Measurements from ENCODE around the gene TCHHL1.

The TCHHL1 gene

GRCh38 chr1:152049291-152050083 is 39.4 kb downstream of the TCHHL1 start:
- H3K36me3 ChIP-seq = no peaks in the 10 kb centered on the region
- H4K20me1 ChIP-seq = no peaks in the 10 kb centered on the region
- H3K4me2 ChIP-seq = peak overlapping the region in 8 of 11 experiments; percentile 65 to 92 (median 84); a peak in 15 of 22 replicates
- no peaks in the 10 kb centered on the region for H3K27me3 ChIP-seq
- H3K9ac ChIP-seq = peak overlapping the region in 4 of 11 experiments; percentile 81 to 89 (median 81); a peak in 4 of 22 replicates
- H3K9me3 ChIP-seq (replicated peaks in 1 of 11) = peaks cover 0 to 11% (median 6%) of the 10 kb centered on the region in 11 experiments; a peak in 11 of 22 replicates
- no peak overlapping the region for H3K4me3 ChIP-seq
- peak overlapping the region; percentile 88 to 96 (median 90); a peak in 21 of 22 replicates for H3K27ac ChIP-seq
- peaks cover 25 to 77% (median 55%) of the 10 kb centered on the region in 10 experiments for H3K4me1 ChIP-seq
- TF ChIP-seq Cebpa-rat (IDR thresholded peaks at IDR 0.05) = peak in 3 of 11 experiments; percentile 9 to 75 (median 67); a peak in 4 of 22 replicates

DNA sequence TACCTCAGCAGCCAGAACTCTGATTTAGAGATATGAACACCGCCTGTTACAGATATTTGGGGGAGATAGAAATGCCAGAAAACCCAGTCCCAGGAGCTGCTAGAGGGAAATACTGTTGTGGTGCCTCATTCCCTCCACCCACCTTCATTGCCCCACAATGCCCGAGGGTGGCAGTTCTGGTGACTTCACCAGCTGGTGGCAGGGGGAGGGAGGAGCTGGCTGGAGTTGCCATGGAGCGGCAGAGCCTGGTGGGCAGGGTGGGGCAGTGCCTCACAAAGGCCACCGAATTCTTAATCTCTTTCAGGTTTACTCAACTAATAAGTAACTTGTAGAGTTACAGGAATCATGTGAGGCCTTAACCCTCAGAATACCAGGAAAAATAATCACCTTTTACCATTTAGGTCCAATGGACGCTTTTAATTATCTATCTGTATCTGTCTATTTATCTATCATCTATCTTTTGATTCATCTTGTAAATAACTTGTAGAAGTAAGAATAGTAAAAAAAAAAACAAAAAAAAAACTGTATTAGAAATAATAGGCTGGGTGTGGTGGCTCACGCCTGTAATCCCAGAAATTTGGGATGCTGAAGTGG is 40.4 kb downstream of the TCHHL1 start:
- peak in 3 of 11 experiments; percentile 35 to 57 (median 42); a peak in 2 of 22 replicates for TF ChIP-seq Cebpa-rat (IDR thresholded peaks at IDR 0.05)
- peaks cover 0 to 11% (median 6%) of the 10 kb centered on the region in 11 experiments; a peak in 11 of 22 replicates for H3K9me3 ChIP-seq (replicated peaks in 1 of 11)
- no peaks in the 10 kb centered on the region for H4K20me1 ChIP-seq
- peak overlapping the region; percentile 65 to 94 (median 85) for H3K4me2 ChIP-seq
- no peaks in the 10 kb centered on the region for H3K36me3 ChIP-seq
- H3K4me1 ChIP-seq = peaks cover 29 to 87% (median 64%) of the 10 kb centered on the region in 10 experiments
- H3K9ac ChIP-seq = peak overlapping the region; percentile 69 to 89 (median 81)
- no peaks in the 10 kb centered on the region for H3K27me3 ChIP-seq
- H3K4me3 ChIP-seq = peak overlapping the region in 8 of 10 experiments; percentile 2 to 50 (median 37); a peak in 10 of 20 replicates
- H3K27ac ChIP-seq = peak overlapping the region; percentile 88 to 96 (median 90)

DNA sequence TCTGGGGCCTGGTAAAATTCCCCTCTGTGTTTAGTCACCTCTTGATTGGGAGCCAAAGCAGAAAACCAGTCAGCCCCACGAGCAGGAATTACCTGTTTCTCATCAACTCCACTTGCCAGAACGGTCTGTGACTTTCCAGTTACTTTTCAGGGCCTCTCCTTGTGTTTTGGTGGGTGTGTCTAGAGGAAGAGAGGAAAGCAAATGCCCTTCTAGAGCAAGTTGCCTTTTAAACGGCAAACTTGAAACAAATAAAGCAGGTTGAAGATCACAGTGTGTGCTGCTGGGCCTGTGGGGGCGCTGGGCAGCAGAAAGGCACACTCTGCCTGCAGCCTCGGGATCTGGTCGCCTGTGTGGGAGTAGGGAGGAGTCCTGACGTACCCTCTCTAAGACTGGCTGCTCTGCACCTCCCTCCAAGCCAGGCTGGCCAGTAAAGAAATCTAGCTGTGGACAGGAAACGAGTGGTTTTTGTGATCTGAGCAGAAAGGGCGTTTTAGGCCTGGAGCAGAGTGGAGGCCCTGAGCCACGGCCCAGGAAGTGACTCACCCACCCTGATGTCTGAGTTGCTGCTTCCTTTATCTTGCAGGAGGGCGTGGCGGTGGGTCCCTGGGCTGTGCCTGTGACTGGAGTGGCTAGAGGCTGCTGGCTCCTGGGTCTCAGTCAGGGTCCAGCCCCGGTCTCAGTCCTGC is 41.0 kb downstream of the TCHHL1 start:
- Histone ChIP-seq H3K27me3 (no peaks in the 10 kb centered on the region), H3K4me1 (peaks cover 29 to 89% (median 64%) of the 10 kb centered on the region in 10 experiments), H4K20me1 (no peaks in the 10 kb centered on the region), H3K9ac (peak overlapping the region; percentile 69 to 89 (median 81)), H3K4me2 (peak overlapping the region; percentile 78 to 97 (median 89)), H3K9me3 (replicated peaks in 1 of 11) (peaks cover 0 to 11% (median 6%) of the 10 kb centered on the region in 11 experiments; a peak in 11 of 22 replicates), H3K36me3 (no peaks in the 10 kb centered on the region), H3K27ac (peak overlapping the region; percentile 88 to 96 (median 91)), H3K4me3 (peak overlapping the region; percentile 30 to 52 (median 48); a peak in 18 of 20 replicates)
- TF ChIP-seq Cebpa-rat (IDR thresholded peaks at IDR 0.05) = no peak

DNA sequence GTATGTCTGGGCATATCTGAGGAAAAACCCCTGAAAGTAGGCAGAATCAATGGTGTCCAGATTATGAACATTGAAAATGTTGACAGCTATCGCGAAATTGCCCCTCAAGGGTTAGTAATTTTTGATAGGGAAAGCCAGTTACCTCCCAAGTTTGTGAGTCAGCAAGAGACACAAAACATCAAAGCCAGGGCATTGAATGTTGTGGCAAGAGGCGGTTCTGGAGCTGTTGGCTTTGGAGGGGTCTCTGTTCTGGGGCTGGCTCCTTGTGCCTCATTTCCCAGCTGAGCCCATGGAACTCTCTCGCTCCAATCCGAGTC is 41.5 kb downstream of the TCHHL1 start:
- Histone ChIP-seq H3K9me3 (replicated peaks in 1 of 11) (peaks cover 0 to 11% (median 6%) of the 10 kb centered on the region in 11 experiments; a peak in 11 of 22 replicates), H3K27ac (peak overlapping the region; percentile 88 to 96 (median 91)), H3K4me2 (peak overlapping the region; percentile 78 to 97 (median 89)), H3K4me3 (peak overlapping the region; percentile 30 to 52 (median 48); a peak in 18 of 20 replicates), H3K4me1 (peaks cover 29 to 86% (median 64%) of the 10 kb centered on the region in 10 experiments), H4K20me1 (no peaks in the 10 kb centered on the region), H3K27me3 (no peaks in the 10 kb centered on the region), H3K9ac (peak overlapping the region; percentile 69 to 89 (median 81)), H3K36me3 (no peaks in the 10 kb centered on the region)
- no peak for TF ChIP-seq Cebpa-rat (IDR thresholded peaks at IDR 0.05)

- H3K9me3 ChIP-seq (replicated peaks in 1 of 11) = peaks cover 0 to 11% (median 6%) of the 10 kb centered on the region in 11 experiments; a peak in 11 of 22 replicates
- no peak overlapping the region for H3K9ac ChIP-seq
- H4K20me1 ChIP-seq = no peaks in the 10 kb centered on the region
- no peaks in the 10 kb centered on the region for H3K36me3 ChIP-seq
- peak overlapping the region in 3 of 11 experiments; percentile 1 to 27 (median 19); a peak in 4 of 22 replicates for H3K27ac ChIP-seq
- no peak overlapping the region for H3K4me3 ChIP-seq
- peak overlapping the region; percentile 15 to 78 (median 52); a peak in 21 of 22 replicates for H3K4me2 ChIP-seq
- peaks cover 29 to 80% (median 50%) of the 10 kb centered on the region in 10 experiments for H3K4me1 ChIP-seq
- no peak for TF ChIP-seq Cebpa-rat (IDR thresholded peaks at IDR 0.05)
- no peaks in the 10 kb centered on the region for H3K27me3 ChIP-seq
These were observed 44.5 kb downstream of the TCHHL1 start for GRCh38 chr1:152044386-152044785.

- Histone ChIP-seq H3K9me3 (replicated peaks in 1 of 11) (peaks cover 0 to 11% (median 6%) of the 10 kb centered on the region in 11 experiments; a peak in 11 of 22 replicates), H4K20me1 (no peaks in the 10 kb centered on the region), H3K9ac (no peak overlapping the region), H3K4me3 (no peak overlapping the region), H3K27me3 (no peaks in the 10 kb centered on the region), H3K4me2 (peak overlapping the region in 10 of 11 experiments; percentile 15 to 78 (median 55); a peak in 16 of 22 replicates), H3K27ac (peak overlapping the region in 2 of 11 experiments; percentile 19 to 27; a peak in 1 of 22 replicates), H3K4me1 (peaks cover 28 to 80% (median 50%) of the 10 kb centered on the region in 10 experiments), H3K36me3 (no peaks in the 10 kb centered on the region)
- TF ChIP-seq Cebpa-rat (IDR thresholded peaks at IDR 0.05) = no peak
These were observed 45.0 kb downstream of the TCHHL1 start for GRCh38 chr1:152043870-152044269.

DNA sequence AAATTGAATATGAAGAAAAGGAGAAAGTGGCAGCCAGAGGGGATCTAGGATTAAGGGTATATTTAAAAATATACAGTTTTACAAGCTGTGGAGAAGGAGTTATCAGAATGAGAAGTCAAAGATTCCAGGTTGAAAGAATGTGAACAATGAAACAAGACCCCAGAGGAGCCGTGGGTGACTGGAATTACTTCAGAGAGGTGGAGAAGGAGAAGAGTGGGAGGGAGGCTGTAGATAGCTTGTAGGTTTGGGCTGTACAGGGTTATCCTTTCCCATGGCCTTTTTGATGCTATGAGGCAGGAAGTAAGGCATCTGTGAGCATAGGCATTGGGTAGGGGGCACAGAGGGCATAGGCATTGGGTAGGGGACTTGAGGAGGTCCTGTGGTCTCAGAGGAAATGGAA is 46.8 kb downstream of the TCHHL1 start:
- H3K27me3 ChIP-seq = no peaks in the 10 kb centered on the region
- no peak for TF ChIP-seq Cebpa-rat (IDR thresholded peaks at IDR 0.05)
- H3K36me3 ChIP-seq = no peaks in the 10 kb centered on the region
- H3K27ac ChIP-seq = no peak overlapping the region
- H4K20me1 ChIP-seq = no peaks in the 10 kb centered on the region
- H3K9me3 ChIP-seq (replicated peaks in 1 of 11) = peaks cover 0 to 11% (median 6%) of the 10 kb centered on the region in 11 experiments; a peak in 11 of 22 replicates
- H3K4me2 ChIP-seq = no peak overlapping the region
- H3K4me1 ChIP-seq = peaks cover 29 to 84% (median 54%) of the 10 kb centered on the region in 10 experiments
- no peak overlapping the region for H3K4me3 ChIP-seq
- no peak overlapping the region for H3K9ac ChIP-seq

DNA sequence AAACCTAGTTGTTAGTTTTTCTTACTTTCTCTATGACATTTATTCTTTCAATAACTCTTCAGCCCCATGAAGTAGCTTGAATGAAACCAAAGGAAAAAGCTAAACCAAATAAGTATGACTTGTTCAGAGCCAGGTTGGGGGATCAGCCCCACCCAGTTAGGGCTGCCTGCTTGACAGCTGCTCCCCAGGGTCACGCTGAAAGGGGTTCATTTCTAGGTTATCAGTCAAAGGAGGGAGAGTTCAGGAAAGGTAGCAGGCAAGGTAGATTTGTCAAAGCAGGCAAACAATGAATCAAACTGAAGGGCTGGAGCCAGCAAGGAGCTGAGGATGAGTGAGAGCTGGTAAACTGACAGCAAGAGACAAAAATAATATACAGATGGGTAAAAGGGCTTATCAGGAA is 49.0 kb downstream of the TCHHL1 start:
- Histone ChIP-seq H3K27ac (peak overlapping the region in 5 of 11 experiments; percentile 86 to 98 (median 94); a peak in 8 of 22 replicates), H3K27me3 (no peaks in the 10 kb centered on the region), H3K9me3 (replicated peaks in 1 of 11) (no peaks in the 10 kb centered on the region), H3K36me3 (peaks cover 0 to 9% (median 0%) of the 10 kb centered on the region in 11 experiments; a peak in 6 of 22 replicates), H4K20me1 (peaks cover 0 to 8% (median 0%) of the 10 kb centered on the region in 11 experiments; a peak in 1 of 22 replicates), H3K4me3 (no peak overlapping the region), H3K4me2 (peak overlapping the region in 6 of 11 experiments; percentile 29 to 99 (median 98); a peak in 10 of 22 replicates), H3K4me1 (peaks cover 46 to 70% (median 58%) of the 10 kb centered on the region in 10 experiments), H3K9ac (no peak overlapping the region)
- TF ChIP-seq Cebpa-rat (IDR thresholded peaks at IDR 0.05) = no peak
